Hematopoietic multipotent progenitor cell (in vitro differentiated cells): Measurements from ENCODE around the gene XIST. TPM values are rescaled to one million over a fixed set of nuclear protein-coding genes. Genes with fewer than 3 reads are reported as not detected.
"Not testable (repeated sequence)": the region's sequence is repeated elsewhere in the genome, so short reads cannot be mapped to it uniquely, and the experiment has no call there.

Experiments used
- DNase-seq, 3 donors: peaks; one replicate each; pipeline ENCODE4 v3.0.0-alpha.2; 2011 to 2015; ENCODE audit warnings: low read depth in 2 of 3, low spot score in 2 of 3
- small RNA-seq: library from RNA; depleted of rRNA; stranded (forward); fragments of <200 nt; gene quantifications from one replicate; pipeline ENCODE3, GENCODE V24; 2012
- total RNA-seq: library from RNA; depleted of rRNA; stranded (reverse); fragments of >200 nt; gene quantifications from one replicate; pipeline ENCODE4 v1.2.3, GENCODE V29; 2012

XIST gene
- total RNA-seq, 1 donor = under 0.01 TPM

DNA sequence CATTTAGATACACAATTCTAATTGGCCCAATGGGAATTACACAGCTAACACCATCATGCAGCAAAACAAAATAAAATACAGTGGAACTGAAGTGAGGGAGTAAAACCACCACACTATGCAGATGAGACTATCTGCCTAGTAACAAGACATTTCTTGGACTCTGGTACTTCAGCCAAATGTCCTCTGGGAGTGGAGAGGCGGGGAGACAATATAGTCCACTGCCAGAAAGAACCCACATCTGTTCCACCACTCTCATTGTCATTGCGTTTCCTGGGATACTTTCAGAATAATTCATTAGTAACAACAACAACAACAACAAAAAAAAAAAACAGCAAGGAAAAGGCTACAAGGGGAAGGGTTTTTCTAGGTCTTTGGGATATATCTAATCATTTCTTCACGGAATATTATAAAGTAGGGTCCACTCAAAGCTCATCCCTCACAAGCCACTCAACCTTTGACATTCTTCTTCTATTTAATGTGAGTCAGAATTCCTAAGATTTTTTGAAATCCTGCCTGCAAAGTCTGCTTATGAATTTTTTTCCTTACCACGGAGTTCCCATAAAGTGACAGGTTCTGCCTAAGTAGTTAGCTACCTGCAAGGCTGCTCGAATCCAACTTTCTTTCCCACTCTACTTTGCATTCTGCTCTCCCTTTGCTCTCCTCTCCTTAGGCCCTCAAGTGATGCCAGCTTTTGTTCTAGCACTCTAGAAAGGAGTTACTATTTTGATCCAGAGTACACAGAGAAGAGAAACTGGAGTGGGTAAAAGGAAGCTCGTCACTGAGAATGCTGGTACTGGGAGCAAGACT lies 34.9 kb downstream of the XIST start:
- no peak for DNase-seq

DNA sequence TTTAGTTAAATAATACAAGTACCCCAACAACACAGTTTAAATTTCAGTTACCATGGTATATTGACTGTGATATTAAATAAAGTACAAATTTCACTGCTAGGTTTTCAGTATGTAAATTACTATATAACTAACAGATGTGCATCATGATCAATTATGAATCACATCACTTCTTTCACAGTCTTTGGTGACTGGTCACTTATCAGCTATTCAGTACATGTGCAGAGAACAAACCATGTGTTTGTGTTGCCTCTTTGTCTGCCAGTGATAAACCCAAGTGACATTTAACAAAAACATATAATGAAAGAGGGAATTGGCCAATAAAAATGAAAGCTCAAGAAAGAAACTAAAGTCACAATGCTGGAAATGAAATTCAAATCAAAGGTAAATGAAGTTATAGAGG lies 40.3 kb downstream of the XIST start:
- DNase-seq = no peak

DNA sequence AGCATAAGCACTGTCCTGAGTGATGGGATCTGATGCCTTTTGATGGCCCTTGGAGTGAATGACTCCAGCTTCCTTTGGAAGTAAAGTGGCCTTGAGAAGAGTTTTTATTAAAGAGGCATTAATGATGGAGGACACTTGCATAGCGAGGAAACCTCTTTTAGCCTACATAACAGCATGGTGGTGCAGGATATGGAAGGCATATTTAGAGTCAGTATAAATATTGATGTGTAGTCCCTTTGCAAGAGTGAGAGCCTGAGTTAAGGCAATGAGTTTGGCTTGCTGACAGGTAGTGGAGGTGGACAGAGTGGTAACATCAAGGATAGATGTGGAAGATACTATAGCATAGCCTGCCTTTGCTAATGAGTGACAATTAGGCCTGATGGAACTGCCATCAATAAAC lies 48.4 kb downstream of the XIST start:
- DNase-seq = not testable (repeated sequence)

DNA sequence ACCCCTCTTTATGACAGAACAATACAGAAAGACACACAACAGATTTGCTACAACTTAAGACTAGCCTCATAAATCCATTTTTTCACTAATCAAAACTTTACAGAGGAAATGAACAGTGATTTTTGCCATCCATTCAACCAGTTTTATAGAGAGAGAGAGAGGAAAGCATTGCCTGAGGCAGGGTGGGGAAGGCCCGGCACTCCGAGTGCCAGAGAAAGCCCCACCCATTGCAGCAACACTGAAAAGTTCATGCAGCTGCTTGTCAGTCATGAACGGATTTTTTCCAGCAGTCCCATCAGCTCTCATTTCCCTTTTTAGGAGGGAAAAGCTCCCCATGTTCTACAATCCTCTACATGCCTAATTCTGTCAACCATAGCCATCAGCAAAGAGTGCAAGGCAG lies 52.6 kb downstream of the XIST start:
- DNase-seq = no peak

DNA sequence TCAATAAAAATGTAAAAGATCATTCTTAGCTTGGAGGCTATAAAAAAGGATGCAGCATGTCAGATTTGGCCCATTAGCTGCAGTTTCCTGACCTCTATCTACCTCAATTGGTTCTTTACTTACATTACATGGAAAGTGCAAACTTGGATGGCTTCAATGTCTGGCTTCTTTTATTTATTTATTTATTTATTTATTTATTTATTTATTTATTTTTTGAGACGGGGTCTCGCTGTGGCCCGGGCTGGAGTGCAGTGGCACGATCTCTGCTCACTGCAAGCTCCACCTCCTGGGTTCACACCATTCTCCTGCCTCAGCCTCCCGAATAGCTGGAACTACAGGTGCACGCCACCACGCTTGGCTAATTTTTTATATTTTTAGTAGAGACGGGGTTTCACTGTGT lies 60.0 kb downstream of the XIST start:
- not testable (repeated sequence) for DNase-seq

DNA sequence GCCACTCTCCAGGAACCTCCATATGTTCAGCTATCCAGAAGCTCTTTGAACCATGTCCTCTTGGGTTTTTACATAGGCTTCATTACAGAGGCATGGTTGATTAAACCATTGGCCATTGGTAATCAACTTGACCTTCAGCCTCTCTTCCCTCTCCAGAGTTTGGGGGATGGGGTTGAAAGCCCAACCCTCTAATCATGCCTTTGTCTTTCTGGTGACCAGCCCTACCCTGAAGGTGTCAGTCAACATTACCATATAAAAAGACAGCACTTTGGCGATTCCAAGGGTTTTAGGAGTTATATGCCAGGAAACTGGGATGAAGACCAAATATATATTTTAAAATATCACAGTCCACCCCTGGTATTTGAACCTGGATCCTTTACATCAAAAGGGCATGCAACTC lies 67.0 kb downstream of the XIST start:
- no peak for DNase-seq

Small RNA genes lying within 50 kb of the gene (small RNA-seq; reads per million reads assigned to genes)
- gene RF01880 = not detected
